ENCODE results near the gene STPG4. TPM values are rescaled to one million over a fixed set of nuclear protein-coding genes. Genes with fewer than 3 reads are reported as not detected.
"Not testable (repeated sequence)": the region's sequence is repeated elsewhere in the genome, so short reads cannot be mapped to it uniquely, and the experiment has no call there.

The STPG4 gene
- polyA plus RNA-seq, 12 donors: 0.14 to 0.35 (median 0.24) TPM; not detected in 8

DNA sequence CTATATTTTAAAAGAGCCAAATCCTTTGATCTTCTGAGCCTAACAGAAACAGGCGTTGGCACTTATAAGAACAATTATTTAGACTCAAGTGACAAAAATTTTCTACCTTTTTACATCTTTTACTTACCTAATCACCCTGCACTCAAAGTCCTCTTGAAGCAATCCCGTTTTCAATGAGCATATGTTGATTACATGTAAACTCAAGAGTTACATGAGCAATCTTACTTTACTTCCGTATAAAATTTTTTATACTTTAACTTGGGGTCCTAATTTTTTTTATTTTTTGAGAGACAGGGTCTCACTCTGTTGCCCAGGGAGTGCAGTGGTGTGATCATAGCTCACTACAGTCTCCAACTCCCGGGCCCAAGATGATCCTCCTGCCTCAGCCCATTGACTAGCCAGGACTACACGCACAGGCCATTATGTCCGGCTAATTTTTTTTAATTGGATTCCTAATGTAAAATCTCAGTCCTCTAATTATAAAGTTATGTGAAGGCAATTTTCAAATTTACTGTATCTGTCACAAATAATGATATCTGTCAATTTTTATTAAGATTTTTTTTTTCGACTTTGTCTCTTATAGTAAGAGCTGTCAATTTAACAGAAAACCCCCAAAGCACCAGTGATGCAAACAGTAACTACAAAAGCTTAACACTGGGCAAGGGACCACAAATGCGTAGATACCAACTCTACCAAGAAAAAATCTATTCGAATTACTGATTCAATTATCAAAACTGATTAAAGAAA lies 19.1 kb upstream of the STPG4 start:
- no peak for DNase-seq

DNA sequence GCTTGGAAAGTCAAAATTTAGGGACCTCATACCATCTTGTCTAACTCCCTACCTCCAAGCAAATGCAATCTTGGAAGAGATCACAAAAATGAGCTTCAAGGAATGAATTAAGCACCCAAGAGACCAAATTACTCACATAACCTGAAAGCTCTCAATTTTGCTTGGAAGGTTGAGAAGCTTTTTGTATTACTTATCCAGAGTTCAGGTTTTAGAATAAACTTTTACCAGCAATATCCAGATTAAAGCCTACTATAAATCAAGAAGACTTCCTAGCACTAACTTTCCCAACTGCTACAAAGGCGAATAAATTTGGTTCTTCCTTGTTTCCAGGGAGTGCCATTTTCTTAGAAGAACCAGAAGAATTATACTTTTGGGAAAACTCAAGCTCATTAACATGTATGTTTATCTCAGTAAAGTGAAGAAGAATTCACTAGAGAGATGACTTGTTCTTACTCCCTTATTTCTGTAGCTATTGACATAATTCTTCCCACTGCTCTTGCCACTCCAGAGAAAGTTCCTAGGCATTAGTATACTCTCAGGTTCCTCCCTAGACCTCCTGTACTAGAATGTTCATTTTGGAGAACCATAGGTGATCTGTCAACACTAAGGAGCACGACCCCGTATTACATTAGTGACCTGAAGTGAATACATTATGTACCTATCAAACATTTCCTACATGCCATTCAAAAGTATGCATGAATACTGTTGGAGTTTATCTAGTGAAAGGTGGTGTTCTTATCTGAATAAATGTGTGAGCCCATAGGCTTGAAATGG lies 18.0 kb upstream of the STPG4 start:
- DNase-seq: no peak

DNA sequence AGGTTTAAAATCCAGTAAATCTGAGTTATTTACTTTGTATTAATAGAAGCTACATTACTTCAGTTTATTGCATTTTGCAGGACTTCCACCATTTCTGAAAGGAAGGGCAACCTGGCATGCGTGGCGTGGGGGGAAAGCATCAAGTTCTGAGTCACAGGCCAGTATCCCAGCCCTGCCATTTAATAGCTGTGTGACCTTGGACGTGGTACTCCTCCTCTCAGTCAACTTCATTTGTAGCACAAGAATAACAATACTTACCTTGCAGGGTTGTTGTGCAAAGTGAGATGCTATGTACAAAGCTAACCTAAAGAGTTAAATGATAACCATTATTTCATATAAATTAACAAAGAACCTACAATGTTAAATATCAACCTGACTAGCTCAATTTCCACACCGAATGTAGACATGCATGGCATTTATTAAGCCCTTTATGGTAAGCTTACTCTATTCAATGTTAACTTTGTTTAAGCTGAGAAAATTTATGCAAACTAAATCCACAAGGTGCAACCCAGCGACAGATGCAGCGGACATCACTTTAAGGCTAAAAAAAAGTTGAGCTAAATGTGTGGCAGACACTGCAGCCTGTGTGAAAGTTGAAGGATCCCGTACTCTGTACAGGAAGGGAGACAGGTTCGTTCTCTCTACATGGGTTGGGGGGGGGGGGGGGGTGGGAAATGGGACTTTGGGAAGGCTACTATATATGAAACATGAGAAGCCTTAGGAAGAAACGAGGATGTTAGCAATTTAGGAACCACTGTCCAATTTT lies 17.2 kb upstream of the STPG4 start:
- no peak for DNase-seq

DNA sequence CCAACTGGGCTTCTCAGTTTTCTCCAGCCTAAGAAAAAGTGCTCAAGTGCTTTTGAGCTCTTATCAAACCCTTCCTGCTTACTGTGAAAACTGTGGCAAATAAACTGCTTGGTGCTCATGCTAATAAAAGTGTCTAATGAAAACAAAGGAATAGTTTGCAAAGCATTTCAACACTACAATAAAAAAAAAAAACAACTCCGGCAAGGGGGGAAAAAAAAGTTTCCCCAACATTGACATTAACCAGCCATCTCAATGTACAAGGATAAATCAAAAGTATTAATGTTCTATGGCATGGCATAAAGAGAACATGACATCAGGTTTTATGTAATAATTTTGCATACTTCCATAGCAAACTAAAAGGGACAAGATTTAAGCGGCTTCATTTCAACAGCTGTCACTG lies 14.7 kb upstream of the STPG4 start:
- no peak for DNase-seq

DNA sequence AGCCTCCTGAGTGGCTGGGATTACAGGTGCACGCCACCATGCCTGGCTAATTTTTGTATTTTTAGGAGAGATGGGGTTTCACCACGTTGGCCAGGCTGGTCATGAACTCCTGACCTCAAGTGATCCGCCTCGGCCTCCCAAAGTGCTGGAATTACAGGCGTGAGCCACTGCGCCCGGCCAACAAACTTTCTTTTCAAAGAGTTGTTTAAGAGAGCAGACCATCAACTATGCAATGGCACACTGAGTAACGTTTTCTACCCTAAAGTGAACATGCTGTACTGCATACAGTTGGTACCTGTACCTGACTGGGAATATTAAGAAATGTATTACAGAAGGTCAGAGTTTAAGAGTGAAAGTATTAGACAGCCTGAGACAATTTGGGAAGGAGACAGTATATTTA lies 13.8 kb upstream of the STPG4 start:
- not testable (repeated sequence) for DNase-seq

DNA sequence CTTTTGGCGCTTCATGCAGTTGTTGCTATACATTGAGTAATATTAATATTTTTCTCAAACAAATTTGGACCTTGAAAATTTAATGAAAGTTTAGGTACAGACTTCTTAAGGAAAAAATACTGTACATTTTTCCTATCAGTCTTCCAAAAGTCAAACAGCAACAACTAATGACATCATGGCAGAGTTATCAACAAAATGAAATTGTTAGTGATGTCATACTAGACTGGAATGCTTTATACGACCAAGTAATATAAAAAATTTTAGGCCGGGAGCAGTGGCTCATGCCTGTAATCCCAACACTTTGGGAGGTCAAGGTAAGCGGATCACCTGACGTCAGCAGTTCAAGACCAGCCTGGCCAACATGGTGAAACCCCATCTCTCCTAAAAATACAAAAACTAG lies 12.0 kb upstream of the STPG4 start:
- no peak for DNase-seq

DNA sequence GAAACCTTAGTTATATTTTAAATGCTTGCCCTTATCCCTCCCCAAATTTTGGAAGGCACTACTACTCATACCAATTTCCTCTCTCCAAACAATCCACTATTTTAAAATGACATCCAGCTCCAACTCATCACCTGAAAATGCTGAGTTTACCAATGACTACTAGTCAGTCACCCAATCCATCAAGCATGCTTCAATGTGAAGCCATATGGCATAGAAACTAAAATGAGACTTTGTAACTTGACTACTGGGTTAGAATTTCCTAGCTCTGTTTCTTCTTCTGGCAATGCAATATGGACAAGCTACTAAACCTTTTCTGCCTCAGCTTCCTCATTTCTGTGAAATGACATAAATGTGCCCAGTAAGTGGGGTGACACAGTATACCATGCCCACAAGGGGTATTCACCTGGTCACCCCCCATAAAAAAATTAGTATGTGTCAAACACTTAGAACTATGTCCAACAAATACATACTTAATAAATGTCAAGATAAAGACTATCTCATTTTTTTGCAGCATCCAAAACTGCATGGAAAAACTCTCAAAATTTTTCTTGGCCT lies 10.0 kb upstream of the STPG4 start:
- DNase-seq: no peak

DNA sequence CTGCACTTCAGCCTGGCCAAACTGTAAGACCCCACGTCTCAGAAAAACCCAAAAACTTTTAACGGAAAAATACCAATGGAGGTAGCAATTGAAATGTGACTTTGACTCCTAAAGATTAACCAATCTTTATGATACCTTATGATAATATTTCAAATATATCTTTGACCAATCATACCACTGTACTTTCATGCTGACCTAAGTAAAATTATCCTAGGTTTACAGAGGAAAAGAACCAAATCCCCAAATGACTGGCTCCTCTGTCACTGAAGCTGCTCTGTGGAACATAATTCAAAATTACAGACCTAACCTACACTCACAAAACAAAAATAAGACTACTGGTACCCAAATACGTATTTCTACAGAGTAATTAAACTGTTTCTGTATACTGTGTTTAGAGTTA lies 7.7 kb upstream of the STPG4 start:
- DNase-seq: no peak

DNA sequence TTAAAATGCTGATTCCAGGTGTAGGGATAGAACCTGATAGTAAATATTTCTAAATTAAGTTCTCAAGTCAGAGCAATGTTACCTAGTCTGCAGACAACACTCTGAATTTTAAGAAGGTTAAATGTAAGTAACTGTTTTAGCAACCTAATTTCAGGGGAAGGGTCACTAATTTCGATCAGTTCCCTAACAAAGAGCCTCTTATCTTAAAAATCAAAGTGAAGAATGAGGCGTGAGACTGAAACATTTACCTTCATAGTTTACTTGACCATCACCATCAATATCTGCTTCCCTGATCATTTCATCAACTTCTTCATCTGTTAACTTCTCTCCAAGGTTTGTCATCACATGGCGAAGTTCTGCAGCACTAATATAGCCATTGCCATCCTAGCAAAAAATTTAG lies 6.4 kb upstream of the STPG4 start:
- DNase-seq: no peak

DNA sequence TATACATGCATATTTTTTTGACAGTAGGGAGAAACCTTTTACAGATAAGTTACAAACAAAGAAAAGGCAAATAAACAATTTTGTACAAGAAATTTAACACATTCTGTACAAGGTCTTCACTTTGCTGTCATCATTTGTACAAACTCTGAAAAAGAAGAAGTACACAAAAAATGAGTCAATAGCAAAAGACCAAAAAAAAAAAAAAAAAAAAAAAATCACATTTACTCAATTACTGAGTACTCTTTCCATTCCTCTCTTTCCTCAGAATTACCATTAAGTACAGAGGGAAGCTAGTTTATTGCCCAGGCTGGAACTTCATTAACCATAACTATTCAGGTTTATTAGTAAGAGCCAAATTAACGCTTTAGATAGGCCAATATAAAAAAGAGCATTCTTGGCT lies 5.6 kb upstream of the STPG4 start:
- no peak for DNase-seq

DNA sequence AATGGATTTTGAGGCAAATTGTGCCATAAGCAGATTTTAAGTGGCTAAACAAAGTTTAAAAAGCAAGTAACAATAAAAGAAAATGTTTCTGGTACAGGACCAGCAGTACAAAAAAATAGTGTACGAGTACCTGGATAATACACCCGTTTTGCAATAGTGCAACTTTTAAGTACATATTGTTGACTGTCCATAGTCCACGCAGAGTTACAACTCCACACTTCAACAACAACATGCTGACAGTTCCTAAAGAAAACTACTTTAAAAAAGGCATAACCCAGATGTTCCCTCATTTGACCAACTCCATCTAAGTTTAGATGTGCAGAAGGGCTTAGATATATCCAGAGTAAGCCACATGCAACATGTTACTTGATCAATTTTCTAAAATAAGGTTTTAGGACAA lies 5.1 kb upstream of the STPG4 start:
- DNase-seq: no peak

DNA sequence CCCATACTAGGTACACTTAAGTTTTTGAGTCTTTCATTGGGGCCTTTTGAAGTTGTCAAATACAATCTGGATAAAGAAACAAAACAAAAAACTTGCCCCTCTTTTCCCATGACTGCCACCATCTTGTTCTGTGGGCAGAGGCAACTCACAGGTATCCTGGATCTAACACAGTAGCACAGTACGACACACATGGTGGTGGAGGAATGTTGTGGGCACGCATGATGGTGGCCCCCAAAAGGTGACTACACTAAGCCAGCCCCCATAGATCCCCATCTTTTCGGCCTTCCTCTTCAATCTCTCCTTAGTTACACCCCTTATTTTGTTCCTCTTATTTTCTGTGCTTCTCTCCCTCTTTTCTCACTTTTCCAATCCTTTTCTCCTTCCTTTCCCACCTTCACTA lies 4.5 kb upstream of the STPG4 start:
- no peak for DNase-seq

DNA sequence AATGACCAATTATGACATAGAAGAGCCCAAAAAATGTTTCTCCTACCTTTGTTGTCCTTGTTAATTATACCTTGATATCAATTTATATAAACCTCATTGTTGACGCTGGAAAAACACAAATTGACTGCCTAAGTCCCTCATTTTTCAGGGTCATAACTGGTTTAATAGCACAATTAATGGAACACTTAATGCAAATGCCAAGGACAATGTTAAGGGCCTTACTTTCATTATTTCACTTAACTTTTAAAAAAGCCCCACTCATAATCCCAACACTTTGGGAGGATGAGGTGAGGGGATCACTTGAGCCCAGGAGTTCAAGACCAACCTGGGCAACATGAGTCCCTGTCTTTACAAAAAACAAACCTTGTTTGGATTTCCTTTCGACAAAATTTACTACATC lies 3.5 kb upstream of the STPG4 start:
- DNase-seq: no peak

DNA sequence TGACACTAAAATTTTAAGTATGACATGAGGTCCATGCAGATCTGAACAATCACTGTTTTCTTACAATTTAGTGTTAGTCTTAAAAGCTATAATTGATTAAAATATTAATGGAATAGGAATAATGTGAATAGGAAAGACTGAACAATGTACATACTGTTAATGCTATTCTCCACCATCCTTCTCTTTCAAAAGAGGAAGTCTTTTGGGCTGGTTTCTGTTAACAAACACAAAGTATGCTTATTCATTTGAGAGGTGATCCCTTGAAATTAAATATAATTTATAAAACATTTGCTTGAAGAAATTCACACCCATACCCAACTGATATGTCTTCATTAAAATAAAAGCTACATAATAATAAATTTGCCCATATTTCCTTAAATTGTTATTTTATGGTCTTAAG lies 2.3 kb downstream of the STPG4 start:
- no peak for DNase-seq

DNA sequence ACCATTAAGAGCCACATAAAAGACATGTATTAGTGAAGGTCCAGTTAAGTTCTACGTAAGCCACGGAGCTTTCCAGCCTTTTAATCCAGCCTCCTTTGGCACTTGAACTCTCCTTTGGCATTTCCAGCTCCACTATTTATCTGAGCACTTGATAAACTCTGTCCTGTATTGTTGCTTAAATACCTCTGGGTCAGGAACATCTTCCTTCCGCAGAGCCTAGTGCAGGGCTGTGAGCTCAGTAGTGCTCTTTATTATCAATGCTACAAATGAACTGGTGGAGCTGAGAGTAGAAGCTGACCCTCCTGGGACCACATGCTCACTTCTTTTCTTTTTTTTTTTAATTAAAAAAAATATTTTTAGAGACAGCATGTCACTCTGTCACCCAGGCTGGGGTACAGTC lies 4.9 kb downstream of the STPG4 start:
- DNase-seq: no peak

DNA sequence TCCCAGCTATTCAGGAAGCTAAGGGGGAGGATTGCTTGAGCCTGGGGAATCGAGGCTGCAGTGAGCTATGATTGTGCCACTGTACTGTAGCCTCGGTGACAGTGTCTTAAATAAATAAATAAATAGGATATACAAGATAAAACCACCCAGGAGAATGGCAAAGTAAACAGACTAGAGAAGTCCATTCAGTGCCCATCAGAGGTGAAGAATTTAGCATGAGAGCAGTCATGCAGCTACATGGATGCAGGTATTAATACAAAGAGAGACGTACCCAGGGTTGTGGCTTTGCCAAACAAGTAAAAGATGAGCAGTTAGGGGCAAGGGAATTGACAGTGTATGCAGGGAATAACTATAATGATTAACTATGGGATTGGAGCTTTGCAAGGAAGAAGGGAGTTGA lies 8.1 kb downstream of the STPG4 start:
- no peak for DNase-seq

DNA sequence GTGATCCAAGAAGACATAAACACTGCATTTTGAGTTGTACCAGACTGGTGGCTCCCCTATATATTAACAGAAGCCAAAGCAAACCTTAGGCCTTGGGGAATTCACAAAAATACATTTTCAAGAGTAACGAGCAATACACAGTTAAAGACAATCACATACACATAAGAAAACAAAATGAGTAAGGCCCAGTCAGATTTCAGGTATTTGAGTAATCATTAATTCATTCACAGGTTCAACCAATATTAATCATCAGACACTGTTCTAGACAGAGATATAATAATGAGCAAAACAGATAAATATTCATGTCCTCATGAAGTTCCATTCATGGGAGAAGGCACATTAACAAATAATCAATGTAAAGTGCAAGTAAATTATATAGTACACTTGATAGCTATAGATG lies 9.6 kb downstream of the STPG4 start:
- DNase-seq: no peak

DNA sequence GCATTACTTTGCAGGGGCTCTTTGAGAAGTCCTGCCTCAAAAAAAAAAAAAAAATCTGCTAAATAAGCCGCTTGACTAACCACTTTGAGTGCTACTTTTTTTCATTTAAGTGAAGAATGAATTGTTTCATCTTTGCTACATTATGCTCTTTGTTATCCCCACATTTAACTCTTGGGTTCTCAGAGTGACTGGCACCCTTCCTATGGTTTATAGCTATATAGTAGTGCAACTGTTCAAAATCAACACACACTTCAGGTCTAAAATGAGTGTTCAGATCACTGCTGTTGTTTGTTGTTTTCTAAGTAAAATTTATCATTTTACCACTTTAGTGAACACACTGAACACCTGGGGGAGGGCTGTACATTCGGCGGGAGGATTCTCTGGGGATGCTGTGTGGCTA lies 13.6 kb downstream of the STPG4 start:
- no peak for DNase-seq

DNA sequence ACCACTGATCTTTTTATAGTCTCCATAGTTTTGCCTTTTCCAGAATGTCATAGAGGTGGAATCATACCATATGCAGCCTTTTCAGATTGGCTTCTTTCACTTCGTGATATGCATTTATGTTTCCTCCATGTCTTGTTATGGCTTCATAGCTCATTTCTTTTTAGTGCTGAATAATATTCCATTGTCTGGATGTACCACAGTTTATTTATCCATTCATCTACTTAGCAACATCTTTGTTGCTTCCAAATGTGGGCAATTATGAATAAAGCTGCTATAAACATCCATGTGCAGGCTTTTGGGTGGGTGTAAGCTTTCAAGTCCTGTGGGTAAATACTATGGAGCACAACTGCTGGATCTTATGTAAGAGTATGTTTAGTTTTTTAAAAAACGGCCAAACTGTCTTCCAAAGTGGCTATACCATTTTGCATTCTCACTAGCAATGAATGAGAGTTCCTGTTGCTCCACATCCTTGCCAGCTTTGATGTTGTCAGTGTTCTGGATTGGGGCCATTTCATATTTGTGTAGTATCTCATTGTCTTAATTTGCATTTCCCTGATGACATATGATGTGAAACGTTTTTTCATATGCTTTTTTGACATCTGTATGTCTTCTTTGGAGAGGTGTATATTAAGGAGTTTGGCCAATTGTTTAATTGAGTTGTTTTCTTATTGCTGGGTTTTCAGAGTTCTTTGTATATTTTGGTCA lies 20.6 kb downstream of the STPG4 start:
- no peak for DNase-seq

DNA sequence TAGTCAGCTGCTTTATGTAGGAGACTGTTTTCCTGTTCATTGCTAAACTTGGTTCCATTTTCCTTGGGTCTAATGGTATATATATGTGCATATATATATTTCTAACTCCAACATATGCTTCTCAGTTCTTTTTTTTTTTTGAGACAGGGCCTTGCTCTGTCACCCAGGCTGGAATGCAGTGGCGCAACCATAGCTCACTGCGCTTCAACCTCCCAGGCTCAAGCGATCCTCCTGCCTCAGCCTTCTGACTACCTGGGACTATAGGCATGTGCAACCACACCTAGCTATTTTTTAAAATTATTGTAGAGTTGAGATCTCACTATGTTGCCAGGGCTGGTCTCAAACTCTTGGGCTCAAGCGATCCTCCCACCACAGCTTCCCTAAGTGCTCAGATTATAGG lies 22.1 kb downstream of the STPG4 start:
- DNase-seq: no peak

DNA sequence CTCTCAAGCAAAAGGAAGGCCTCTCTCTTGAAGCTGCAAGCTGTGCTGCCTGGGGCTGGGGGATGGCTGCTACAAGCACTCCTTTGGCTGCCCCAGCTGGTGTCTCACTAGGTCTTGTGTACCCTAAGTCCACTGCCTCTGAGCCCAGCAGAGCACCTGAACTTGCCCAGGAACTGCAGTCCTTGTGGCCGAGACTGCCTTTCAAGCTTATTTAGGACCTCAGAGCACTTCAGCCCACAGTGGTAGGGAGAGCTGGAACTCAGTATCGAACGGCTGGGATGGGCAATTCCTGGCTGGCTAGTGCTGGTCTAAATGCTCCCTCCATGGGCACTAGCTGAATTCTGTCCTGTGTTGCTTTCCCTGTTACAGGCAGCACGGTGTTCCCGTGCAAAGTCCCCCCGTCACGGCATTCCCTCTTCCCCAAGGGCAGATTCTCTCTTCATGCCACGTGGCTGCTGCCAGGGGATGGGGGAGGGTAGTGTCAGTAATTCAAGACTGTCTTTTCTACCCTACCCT lies 25.9 kb downstream of the STPG4 start:
- DNase-seq: no peak

DNA sequence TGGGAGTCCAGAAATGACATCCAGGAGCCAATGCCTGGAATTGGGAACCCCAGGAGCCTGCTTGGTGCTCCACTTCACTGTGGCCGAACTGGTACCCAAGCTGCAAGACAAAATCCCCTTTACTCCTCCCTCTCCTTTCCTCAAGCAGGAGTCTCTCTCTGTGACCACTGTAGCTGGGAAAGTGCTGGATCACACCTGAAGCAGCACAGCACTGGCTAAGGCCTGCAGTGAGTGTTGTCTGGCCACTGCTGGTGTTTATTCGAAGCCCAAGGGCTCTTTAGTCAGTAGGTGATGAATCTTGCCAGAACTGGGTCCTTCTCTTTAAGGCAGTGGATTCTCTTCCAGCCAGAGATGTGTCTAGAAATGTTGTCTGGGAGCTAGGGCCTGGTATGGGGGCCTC lies 26.4 kb downstream of the STPG4 start:
- DNase-seq: no peak
